ENCODE data around the gene KRT76.

GRCh38 chr12:52805000-52805399, 27.9 kb upstream of the KRT76 start:
- TF ChIP-seq CTCF (IDR thresholded peaks at IDR 0.05) (no peak), ZFX (IDR thresholded peaks at IDR 0.05; ENCODE audit: borderline replicate concordance) (no peak)
